H1 (cell line): ENCODE measurements around the gene UBE2D2. TPM values are rescaled to one million over a fixed set of nuclear protein-coding genes. Genes with fewer than 3 reads are reported as not detected.
A peak's percentile ranks its signal among the peaks of the same experiment; 100 is the strongest.

ENCODE experiments used
- CTCF ChIA-PET: fragments of 300-600 bp; sonication (Branson Sonifier 250); formaldehyde crosslinking; loops from one replicate; lab custom pipeline; 2021; ENCODE audit not compliant: partially characterized antibody; lab: Charles Lee
- POLR2A ChIA-PET: fragments of 300-600 bp; sonication (Branson Sonifier 250); formaldehyde crosslinking; loops from one replicate; lab custom pipeline; 2021; ENCODE audit warnings: inconsistent platforms; ENCODE audit not compliant: partially characterized antibody; lab: Charles Lee
- DNase-seq, 2 experiments: peaks; one replicate each; pipeline versions ENCODE4 v3.0.0 to v3.0.0-alpha.2; 2010 to 2022; ENCODE audit warnings: low spot score in 2 of 2, low read depth in 1 of 2, mixed read lengths in 1 of 2
- FAIRE-seq: peaks from 2 replicates; lab custom pipeline; 2011; peaks lifted over from hg19 to GRCh38; lab: Jason Lieb, UNC
- H2AFZ ChIP-seq: 2 replicates; pipeline ENCODE4 v1.8.1; 2012; ENCODE audit warnings: low read length, inconsistent platforms
- H2AK5ac ChIP-seq: 2 replicates; pipeline ENCODE4 v1.6.1; 2013; ENCODE audit warnings: low read depth, low read length
- H2BK120ac ChIP-seq: replicated peaks from 2 replicates; pipeline ENCODE3; 2013; ENCODE audit warnings: low read depth, low read length, inconsistent platforms
- H2BK12ac ChIP-seq: 2 replicates; pipeline ENCODE4 v1.6.1; 2013; ENCODE audit warnings: low read depth, low read length
- H2BK15ac ChIP-seq: 2 replicates; pipeline ENCODE4 v1.6.1; 2013; ENCODE audit warnings: low read length
- H2BK20ac ChIP-seq: 2 replicates; pipeline ENCODE4 v1.6.1; 2013; ENCODE audit warnings: low read length
- H2BK5ac ChIP-seq: 2 replicates; pipeline ENCODE4 v1.6.1; 2013; ENCODE audit warnings: low read depth, low read length
- H3K14ac ChIP-seq: 2 replicates; pipeline ENCODE4 v1.6.1; 2013; ENCODE audit warnings: inconsistent platforms; ENCODE audit not compliant: insufficient read length
- H3K18ac ChIP-seq: 2 replicates; pipeline ENCODE4 v1.6.1; 2013; ENCODE audit warnings: low read length; ENCODE audit errors: extremely low read depth
- H3K23ac ChIP-seq: 2 replicates; pipeline ENCODE4 v1.6.1; 2013; ENCODE audit warnings: inconsistent platforms; ENCODE audit not compliant: insufficient read length
- H3K23me2 ChIP-seq: 2 replicates; pipeline ENCODE4 v1.6.1; 2013; ENCODE audit warnings: low read depth, low read length
- H3K27ac ChIP-seq: 2 replicates; pipeline ENCODE4 v1.6.1; 2011; ENCODE audit warnings: low read depth, low read length, inconsistent platforms
- H3K27me3 ChIP-seq, 4 experiments: replicated peaks in 1 of 4; 1 replicate in 1 of 4; 2 replicates in 3 of 4; pipeline versions ENCODE4 v1.6.1 to v1.8.1; 2011 to 2013; ENCODE audit warnings: low read length in 3 of 4, mild to moderate bottlenecking in 3 of 4, inconsistent platforms in 2 of 4, mixed read lengths in 2 of 4, moderate library complexity in 1 of 4; ENCODE audit not compliant: control insufficient read depth in 3 of 4, insufficient read depth in 3 of 4; ENCODE audit errors: extremely low read depth in 1 of 4
- H3K36me3 ChIP-seq, 4 experiments: 2 replicates each; pipeline versions ENCODE4 v1.6.1 to v1.8.1; 2011 to 2013; ENCODE audit warnings: mild to moderate bottlenecking in 4 of 4, low read length in 3 of 4, moderate library complexity in 2 of 4, control low read depth in 1 of 4, inconsistent platforms in 1 of 4; ENCODE audit not compliant: insufficient read depth in 4 of 4, control insufficient read depth in 2 of 4
- H3K4ac ChIP-seq: replicated peaks from 2 replicates; pipeline ENCODE3; 2013; ENCODE audit warnings: low read length, low read depth, mixed read lengths, inconsistent platforms; ENCODE audit not compliant: insufficient read length
- H3K4me1 ChIP-seq, 4 experiments: replicated peaks in 1 of 4; 1 replicate in 1 of 4; 2 replicates in 3 of 4; pipeline versions ENCODE4 v1.6.1 to v1.8.1; 2011 to 2013; ENCODE audit warnings: low read length in 3 of 4, inconsistent platforms in 2 of 4, mixed read lengths in 1 of 4; ENCODE audit not compliant: insufficient read depth in 4 of 4, control insufficient read depth in 3 of 4
- H3K4me2 ChIP-seq, 2 experiments: 2 replicates each; pipeline versions ENCODE4 v1.6.1 to v1.8.1; 2011 to 2013; ENCODE audit warnings: low read depth in 2 of 2, low read length in 2 of 2, control low read depth in 1 of 2, inconsistent platforms in 1 of 2, mild to moderate bottlenecking in 1 of 2; ENCODE audit not compliant: insufficient read depth in 1 of 2
- H3K4me3 ChIP-seq, 4 experiments: fragments of 200-600, 300-600 bp in 1 of 4; sonication (generic), shearing (Covaris generic), sonication (Bioruptor Twin) in 1 of 4; 2 replicates each; pipeline versions ENCODE4 v1.5.1 to v1.8.1; 2011 to 2016; ENCODE audit warnings: low read length in 4 of 4, low read depth in 3 of 4, control low read depth in 2 of 4, inconsistent platforms in 2 of 4, mild to moderate bottlenecking in 2 of 4, mixed read lengths in 1 of 4, moderate library complexity in 1 of 4; ENCODE audit not compliant: insufficient read depth in 2 of 4; ENCODE audit errors: extremely low read depth in 1 of 4
- H3K56ac ChIP-seq: replicated peaks from 2 replicates; pipeline ENCODE3; 2013; ENCODE audit warnings: low read depth, mild to moderate bottlenecking, mixed read lengths, low read length, inconsistent platforms; ENCODE audit not compliant: insufficient read length
- H3K79me1 ChIP-seq: 2 replicates; pipeline ENCODE4 v1.6.1; 2013; ENCODE audit warnings: low read depth, low read length, control low read depth
- H3K79me2 ChIP-seq, 2 experiments: 2 replicates each; pipeline versions ENCODE4 v1.6.1 to v1.8.1; 2012 to 2013; ENCODE audit warnings: low read length in 2 of 2, mild to moderate bottlenecking in 2 of 2, inconsistent platforms in 1 of 2; ENCODE audit not compliant: insufficient read depth in 2 of 2, control insufficient read depth in 1 of 2
- H3K9ac ChIP-seq, 4 experiments: replicated peaks in 1 of 4; 1 replicate in 1 of 4; 2 replicates in 3 of 4; pipeline versions ENCODE4 v1.6.1 to v1.8.1; 2011 to 2013; ENCODE audit warnings: low read depth in 3 of 4, low read length in 3 of 4, control low read depth in 2 of 4, mild to moderate bottlenecking in 2 of 4, moderate library complexity in 2 of 4, inconsistent platforms in 1 of 4; ENCODE audit errors: extremely low read depth in 1 of 4
- H3K9me3 ChIP-seq, 2 experiments: 2 replicates each; pipeline versions ENCODE4 v1.6.1 to v1.8.1; 2012 to 2013; ENCODE audit warnings: mild to moderate bottlenecking in 2 of 2, moderate library complexity in 2 of 2, control low read depth in 1 of 2, inconsistent platforms in 1 of 2, low read depth in 1 of 2, low read length in 1 of 2, mixed read lengths in 1 of 2; ENCODE audit not compliant: insufficient read depth in 2 of 2
- H4K20me1 ChIP-seq, 2 experiments: replicated peaks in 1 of 2; 2 replicates each; pipeline versions ENCODE3 to v1.8.1; 2011 to 2013; ENCODE audit warnings: inconsistent platforms in 2 of 2, low read length in 2 of 2, mild to moderate bottlenecking in 1 of 2; ENCODE audit not compliant: insufficient read depth in 2 of 2, control insufficient read depth in 1 of 2
- H4K5ac ChIP-seq: 2 replicates; pipeline ENCODE4 v1.6.1; 2013; ENCODE audit warnings: low read length, low read depth, mixed read lengths, inconsistent platforms; ENCODE audit not compliant: insufficient read length
- H4K8ac ChIP-seq: 2 replicates; pipeline ENCODE4 v1.8.0; 2013; ENCODE audit warnings: mild to moderate bottlenecking, moderate library complexity, low read length, inconsistent platforms; ENCODE audit not compliant: insufficient read depth; ENCODE audit errors: extremely low read depth
- H4K91ac ChIP-seq: replicated peaks from 2 replicates; pipeline ENCODE3; 2013; ENCODE audit warnings: low read length, mixed read lengths, inconsistent platforms; ENCODE audit not compliant: insufficient read length
- ASH2L ChIP-seq: fragments of 200-600, 300-600 bp; sonication (generic); IDR thresholded peaks from one replicate; pipeline ENCODE4 v1.7.1; 2017; ENCODE audit warnings: low read length
- HDAC2 ChIP-seq, 2 experiments: fragments of 300-600 bp in 1 of 2; sonication (generic) in 1 of 2; IDR thresholded peaks; 2 replicates each; pipeline ENCODE4 v1.6.1; 2011 to 2012; ENCODE audit warnings: low read depth in 2 of 2, low read length in 2 of 2, mild to moderate bottlenecking in 2 of 2, moderate library complexity in 2 of 2, borderline replicate concordance in 1 of 2, inconsistent platforms in 1 of 2
- NANOG ChIP-seq: IDR thresholded peaks from 2 replicates; pipeline ENCODE4 v1.6.1; 2011; ENCODE audit warnings: low read length, low read depth, mild to moderate bottlenecking, inconsistent platforms; ENCODE audit not compliant: insufficient read depth, poor library complexity, severe bottlenecking
- RNF2 ChIP-seq: fragments of 200-900, 300-1000 bp; sonication (generic); IDR thresholded peaks from 2 replicates; pipeline ENCODE4 v1.7.1; 2016; ENCODE audit warnings: borderline replicate concordance, low read depth, mild to moderate bottlenecking, antibody characterized with exemption, low read length; ENCODE audit not compliant: poor library complexity, severe bottlenecking; ENCODE audit errors: missing control alignments
- SIN3A ChIP-seq, 2 experiments: IDR thresholded peaks in 1 of 2; conservative IDR thresholded peaks in 1 of 2; 2 replicates each; pipeline ENCODE4 v1.6.1; 2011 to 2012; ENCODE audit warnings: low read length in 2 of 2, improper control_type of control experiment in 1 of 2, low read depth in 1 of 2, mild to moderate bottlenecking in 1 of 2
- SIRT6 ChIP-seq: IDR thresholded peaks from one replicate; pipeline ENCODE4 v1.7.1; 2012; ENCODE audit warnings: low read length, inconsistent platforms
- SP4 ChIP-seq: IDR thresholded peaks from 2 replicates; pipeline ENCODE4 v1.6.1; 2012; ENCODE audit warnings: low read length, inconsistent platforms
- WGBS, 2 experiments: shearing (Covaris generic) in 1 of 2; methylation state at CpG; one replicate each; pipeline versions ENCODE4 v1.1.6 to v1.1.7; 2013 to 2015; ENCODE audit warnings: low lambda C conversion rate in 2 of 2, mixed read lengths in 2 of 2, inconsistent platforms in 1 of 2, low coverage in 1 of 2, missing lambda C conversion rate in 1 of 2; ENCODE audit not compliant: insufficient replicate concordance in 2 of 2, insufficient coverage in 1 of 2, insufficient read length in 1 of 2; ENCODE audit errors: extremely low coverage in 1 of 2, missing lambda C conversion rate in 1 of 2; 5-methylcytosine and 5-hydroxymethylcytosine counted together
- polyA plus RNA-seq, 7 experiments: library from polyadenylated mRNA; depleted of rRNA in 3 of 7; stranded (reverse) in 5 of 7; unstranded in 2 of 7; fragments of >200 nt in 5 of 7; fragments of 200-250 nt in 2 of 7; gene quantifications; 1 replicate in 5 of 7; 2 replicates in 1 of 7; 4 replicates in 1 of 7; pipeline versions ENCODE4 v1.2.1 to v1.2.3, GENCODE V29; 2011 to 2013; ENCODE audit warnings: missing spikeins in 2 of 7, mixed read lengths in 2 of 7
- total RNA-seq: library from RNA; stranded (reverse); fragmentation: NEBNext Ultra II Directional; extraction: Animal tissue kit (Norgen Biotek cat#: 25700); gene quantifications from 2 replicates; pipeline ENCODE4 v1.2.1, GENCODE V29; 2021
- TF ChIP-seq, protein P1 (sequence below): IDR thresholded peaks from 2 replicates; pipeline ENCODE4 v1.6.1; 2012; ENCODE audit warnings: low read length, inconsistent platforms

Gene UBE2D2
- total and polyA plus RNA-seq, 2 of the 8 experiments (the other 6 are each of a cell fraction or from before 2014, with no cell fraction given), result 66.9 to 203 TPM

DNA sequence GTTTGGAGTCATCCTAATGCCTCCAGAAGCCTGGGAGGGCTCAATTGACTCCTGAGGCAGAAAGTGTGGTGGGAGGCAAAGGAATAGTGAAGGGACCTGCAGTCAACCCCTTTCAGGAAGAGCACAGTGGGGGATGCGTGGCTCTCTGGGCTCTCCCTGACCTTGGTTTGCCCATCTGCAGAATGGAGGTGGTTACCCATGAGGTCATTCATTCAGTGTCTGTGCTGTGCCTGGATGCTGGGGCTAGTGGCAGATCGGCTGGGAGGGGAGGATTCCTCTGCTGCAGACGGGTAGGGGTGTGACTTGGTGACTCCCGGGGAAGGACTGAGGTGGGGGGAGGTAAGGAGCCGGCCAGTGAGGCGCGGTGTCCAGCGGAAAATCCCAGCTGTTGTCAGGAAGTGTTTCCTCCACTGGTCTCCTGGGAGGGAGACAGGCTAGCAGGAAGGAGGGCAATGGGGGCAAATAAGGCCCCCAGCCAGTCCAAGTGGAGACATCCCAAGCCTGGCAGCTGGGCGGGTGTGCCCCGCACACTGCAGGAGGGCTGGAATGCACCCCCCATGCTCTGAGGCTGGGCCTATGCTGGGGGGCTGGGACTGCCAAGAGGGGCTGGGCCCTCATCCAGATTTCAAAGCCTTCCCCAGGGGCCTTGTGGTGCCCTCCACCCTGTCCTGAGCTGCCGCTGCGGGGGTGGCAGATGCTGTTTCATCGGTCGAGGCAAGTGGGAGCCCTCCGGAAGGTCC lies 98.0 kb downstream of the UBE2D2 start:
- Histone ChIP-seq H3K23me2 (no peaks in the 10 kb centered on the region; the same call in 1 of the 2 replicates), H3K18ac (peak overlapping the region; percentile 54; the same call in 1 of the 2 replicates), H3K79me1 (peaks cover 48% of the 10 kb centered on the region), H3K14ac (no peak overlapping the region), H3K27me3 (no peaks in the 10 kb centered on the region), H3K79me2 (peaks cover 32 to 97% of the 10 kb centered on the region in 2 experiments), H4K20me1 (peaks cover 65 to 75% of the 10 kb centered on the region in 2 experiments), H3K4me3 (no peak overlapping the region), H2AK5ac (no peak overlapping the region), H4K5ac (no peak overlapping the region), H2AFZ (no peak overlapping the region), H3K23ac (no peak overlapping the region), H2BK20ac (no peak overlapping the region), H3K4me2 (peak overlapping the region; percentile 21 to 40; a peak in 3 of 4 replicates), H3K27ac (no peak overlapping the region), H3K9me3 (no peaks in the 10 kb centered on the region), H3K56ac (no peak overlapping the region), H2BK12ac (0 out of 2 replicates have a peak overlapping the region, but pooled peaks have one; percentile 27), H3K36me3 (no peaks in the 10 kb centered on the region), H3K4me1 (peaks cover 16 to 74% (median 63%) of the 10 kb centered on the region in 4 experiments), H3K4ac (no peak overlapping the region), H3K9ac (no peak overlapping the region), H4K8ac (no peak overlapping the region), H2BK5ac (peak overlapping the region; percentile 20; the same call in 1 of the 2 replicates), H2BK15ac (0 out of 2 replicates have a peak overlapping the region, but pooled peaks have one; percentile 72), H4K91ac (no peak overlapping the region), H2BK120ac (no peak overlapping the region)
- ChIA-PET POLR2A (interaction anchor here (0.6 to 4.0 kb wide), 14 partner anchors 9 to 117 kb away, joined by 3 to 31 read pairs (median 4); partner anchors contain the start of gene CXXC5), CTCF (interaction anchor here (0.9 to 6.4 kb wide), 17 partner anchors 9 to 107 kb away, joined by 3 to 77 read pairs (median 8); no protein-coding TSS in a partner anchor)
- FAIRE-seq, result no peak
- no peak for DNase-seq
- 48% methylated on average over 14 of the region's 15 CpGs; no CpG with 5 or more reads in 1 of the 2 experiments for WGBS, 2 experiments
- TF ChIP-seq, protein P1, sequence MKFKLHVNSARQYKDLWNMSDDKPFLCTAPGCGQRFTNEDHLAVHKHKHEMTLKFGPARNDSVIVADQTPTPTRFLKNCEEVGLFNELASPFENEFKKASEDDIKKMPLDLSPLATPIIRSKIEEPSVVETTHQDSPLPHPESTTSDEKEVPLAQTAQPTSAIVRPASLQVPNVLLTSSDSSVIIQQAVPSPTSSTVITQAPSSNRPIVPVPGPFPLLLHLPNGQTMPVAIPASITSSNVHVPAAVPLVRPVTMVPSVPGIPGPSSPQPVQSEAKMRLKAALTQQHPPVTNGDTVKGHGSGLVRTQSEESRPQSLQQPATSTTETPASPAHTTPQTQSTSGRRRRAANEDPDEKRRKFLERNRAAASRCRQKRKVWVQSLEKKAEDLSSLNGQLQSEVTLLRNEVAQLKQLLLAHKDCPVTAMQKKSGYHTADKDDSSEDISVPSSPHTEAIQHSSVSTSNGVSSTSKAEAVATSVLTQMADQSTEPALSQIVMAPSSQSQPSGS, result peak; percentile 79; the same call in 1 of the 2 replicates
- TF ChIP-seq SIN3A (conservative IDR thresholded peaks at IDR 0.05 in 1 of 2, IDR thresholded peaks at IDR 0.05 in 1 of 2; ENCODE audit: low read depth in 1 of 2, low read length in 2 of 2) (0 out of 4 replicates have a peak, but pooled peaks of 1 of the 2 experiments have one; percentile 0), ASH2L (no peak), SP4 (no peak), RNF2 (no peak), HDAC2 (IDR thresholded peaks at IDR 0.05; ENCODE audit: borderline replicate concordance in 1 of 2, low read depth in 2 of 2, low read length in 2 of 2) (0 out of 4 replicates have a peak, but pooled peaks of 1 of the 2 experiments have one; percentile 55), NANOG (no peak), SIRT6 (no peak)
